AG04450 (cell line): Measurements from ENCODE around the gene ADAMTSL4. TPM values are rescaled to one million over a fixed set of nuclear protein-coding genes. Genes with fewer than 3 reads are reported as not detected.

Experiments
- CTCF ChIA-PET: fragments of 300-600, 350-600 bp; formaldehyde crosslinking; extraction: SDS; loops from one replicate; lab custom pipeline; 2022; ENCODE audit warnings: antibody characterized with exemption, inconsistent platforms; lab: Charles Lee
- POLR2A ChIA-PET: fragments of 350-600 bp; formaldehyde crosslinking; extraction: SDS; loops from one replicate; lab custom pipeline; 2021; ENCODE audit warnings: antibody characterized with exemption, inconsistent platforms; lab: Yijun Ruan, JAX
- DNase-seq: peaks from one replicate; pipeline ENCODE4 v3.0.0-alpha.2; 2011; ENCODE audit warnings: low read depth, low spot score
- H3K27ac ChIP-seq: one replicate; pipeline ENCODE4 v1.5.1; 2012; ENCODE audit warnings: low read depth, low read length, control low read depth
- H3K27me3 ChIP-seq: one replicate; pipeline ENCODE4 v1.6.0; 2012; ENCODE audit warnings: low read length; ENCODE audit not compliant: control insufficient read depth, insufficient read depth
- H3K4me3 ChIP-seq: 2 replicates; pipeline ENCODE4 v1.5.1; 2011; ENCODE audit warnings: mild to moderate bottlenecking, low read depth, low read length, control low read depth
- H3K9me3 ChIP-seq: 2 replicates; pipeline ENCODE4 v1.5.1; 2012; ENCODE audit warnings: low read length; ENCODE audit not compliant: control insufficient read depth, insufficient read depth
- polyA plus RNA-seq: library from polyadenylated mRNA; depleted of rRNA; stranded (reverse); fragments of >200 nt; gene quantifications from 2 replicates; pipeline ENCODE4 v1.2.3, GENCODE V29; 2011; rRNA removed
- small RNA-seq: library from RNA; depleted of rRNA; stranded (forward); fragments of <200 nt; gene quantifications from one replicate; pipeline ENCODE3, GENCODE V24; 2012; ENCODE audit warnings: low read depth; ENCODE audit not compliant: insufficient read length
- TF ChIP-seq, protein P1 (sequence below): IDR thresholded peaks from 2 replicates; pipeline ENCODE4 v1.5.1; 2011; ENCODE audit warnings: low read depth, low read length, control low read depth, inconsistent platforms

ADAMTSL4 gene
- polyA plus RNA-seq, 1 experiment: 4.2 TPM

DNA sequence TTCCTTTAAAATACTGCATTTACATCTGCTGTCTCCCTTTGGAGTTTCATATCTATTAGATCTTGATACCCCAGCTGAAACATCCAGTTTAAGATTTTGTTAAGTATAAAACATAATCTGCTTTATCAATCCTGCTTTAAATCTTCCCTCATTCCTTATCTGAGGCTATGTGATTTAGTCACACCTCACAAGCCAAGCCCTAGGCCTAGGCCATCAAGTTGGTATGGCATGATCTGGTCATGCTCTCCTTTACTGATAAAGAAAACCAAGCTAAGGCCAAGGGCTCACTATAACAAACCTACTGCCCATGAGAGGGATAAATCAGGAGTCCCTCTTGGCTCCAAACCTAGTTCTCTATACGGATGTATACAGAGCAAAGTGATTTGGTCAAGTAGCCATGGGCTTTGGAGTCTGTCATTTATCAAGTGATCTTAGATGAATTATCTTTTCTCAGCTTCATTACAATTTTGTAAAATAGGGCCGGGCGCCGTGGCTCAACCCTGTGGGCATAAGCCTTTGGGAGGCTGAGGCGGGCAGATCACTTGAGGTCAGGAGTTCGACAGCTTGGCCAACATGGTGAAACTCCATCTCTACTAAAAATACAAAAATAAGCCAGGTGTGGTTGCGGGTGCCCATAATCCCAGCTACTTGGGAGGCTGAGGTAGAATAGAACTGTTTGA, 57.4 kb downstream of the ADAMTSL4 start:
- H3K27me3 ChIP-seq: no peaks in the 10 kb centered on the region
- H3K4me3 ChIP-seq: no peak overlapping the region
- no peak for DNase-seq
- H3K9me3 ChIP-seq: no peaks in the 10 kb centered on the region; the same call in 1 of the 2 replicates
- POLR2A ChIA-PET: interaction anchor here (0.5 kb wide), 1 partner anchor 341 kb away, joined by 3 read pairs; no protein-coding TSS in a partner anchor
- H3K27ac ChIP-seq: no peak overlapping the region
- TF ChIP-seq, protein P1, sequence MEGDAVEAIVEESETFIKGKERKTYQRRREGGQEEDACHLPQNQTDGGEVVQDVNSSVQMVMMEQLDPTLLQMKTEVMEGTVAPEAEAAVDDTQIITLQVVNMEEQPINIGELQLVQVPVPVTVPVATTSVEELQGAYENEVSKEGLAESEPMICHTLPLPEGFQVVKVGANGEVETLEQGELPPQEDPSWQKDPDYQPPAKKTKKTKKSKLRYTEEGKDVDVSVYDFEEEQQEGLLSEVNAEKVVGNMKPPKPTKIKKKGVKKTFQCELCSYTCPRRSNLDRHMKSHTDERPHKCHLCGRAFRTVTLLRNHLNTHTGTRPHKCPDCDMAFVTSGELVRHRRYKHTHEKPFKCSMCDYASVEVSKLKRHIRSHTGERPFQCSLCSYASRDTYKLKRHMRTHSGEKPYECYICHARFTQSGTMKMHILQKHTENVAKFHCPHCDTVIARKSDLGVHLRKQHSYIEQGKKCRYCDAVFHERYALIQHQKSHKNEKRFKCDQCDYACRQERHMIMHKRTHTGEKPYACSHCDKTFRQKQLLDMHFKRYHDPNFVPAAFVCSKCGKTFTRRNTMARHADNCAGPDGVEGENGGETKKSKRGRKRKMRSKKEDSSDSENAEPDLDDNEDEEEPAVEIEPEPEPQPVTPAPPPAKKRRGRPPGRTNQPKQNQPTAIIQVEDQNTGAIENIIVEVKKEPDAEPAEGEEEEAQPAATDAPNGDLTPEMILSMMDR: no peak
- CTCF ChIA-PET: interaction anchor here (0.5 to 1.0 kb wide), 4 partner anchors 14 to 82 kb away, joined by 3 to 4 read pairs (median 3); no protein-coding TSS in a partner anchor

DNA sequence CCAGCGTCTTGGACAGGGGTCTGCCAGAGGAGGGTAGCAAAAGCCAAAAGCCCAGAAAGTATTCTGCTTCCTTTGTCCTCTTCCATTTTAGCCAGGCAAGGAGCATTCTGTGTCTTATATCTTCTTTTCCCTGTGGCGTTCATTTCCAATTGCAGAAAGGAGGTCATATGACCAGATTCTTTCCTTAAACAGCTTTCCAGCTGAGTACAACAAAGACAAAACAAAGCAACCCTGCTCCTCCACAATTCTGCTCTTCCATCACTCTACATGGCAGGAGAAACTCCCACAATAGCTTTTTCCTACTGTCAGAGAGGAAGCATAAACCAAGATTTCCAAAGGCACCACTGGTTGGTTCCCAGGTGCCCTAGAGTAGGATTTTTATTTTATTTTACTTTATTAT, 60.5 kb downstream of the ADAMTSL4 start:
- TF ChIP-seq, protein P1: no peak
- H3K9me3 ChIP-seq: no peaks in the 10 kb centered on the region; the same call in 1 of the 2 replicates
- POLR2A ChIA-PET: interaction anchor here (0.6 to 0.7 kb wide), 2 partner anchors 20 to 31 kb away, joined by 3 read pairs; partner anchors contain the start of gene MCL1
- H3K4me3 ChIP-seq: no peak overlapping the region
- H3K27me3 ChIP-seq: no peaks in the 10 kb centered on the region
- DNase-seq: no peak
- CTCF ChIA-PET: interaction anchor here (0.7 to 2.6 kb wide), 4 partner anchors 10 to 77 kb away, joined by 3 to 15 read pairs (median 4); no protein-coding TSS in a partner anchor
- H3K27ac ChIP-seq: peak overlapping the region; percentile 66

Small RNA genes lying within 50 kb of the gene (small RNA-seq; reads per million reads assigned to genes)
- gene MIR4257 (not detected), gene RF00015 (not detected), gene RF00561 (not detected), gene RN7SL473P (not detected), gene RN7SL600P (not detected)

Other genes starting within 250 kb of the ADAMTSL4 start
- 33.8 and 35.9 TPM in 2 replicates for gene PRPF3, start 227.9 kb upstream of the ADAMTSL4 start, polyA plus RNA-seq
- 17.1 and 19.7 TPM in 2 replicates for gene RPRD2, start 185.3 kb upstream of the ADAMTSL4 start, polyA plus RNA-seq
- 14.5 and 14.6 TPM in 2 replicates for gene TARS2, start 62.0 kb upstream of the ADAMTSL4 start, polyA plus RNA-seq
- gene ECM1, start 41.3 kb upstream of the ADAMTSL4 start, polyA plus RNA-seq: 122 and 163 TPM in 2 replicates
- not detected in 2 replicates for gene FALEC, start 33.7 kb upstream of the ADAMTSL4 start, polyA plus RNA-seq
- gene MCL1, start 30.2 kb downstream of the ADAMTSL4 start, polyA plus RNA-seq: 107 and 138 TPM in 2 replicates
- 40.7 and 53.7 TPM in 2 replicates for gene ENSA, start 80.2 kb downstream of the ADAMTSL4 start, polyA plus RNA-seq
- 31.7 and 35.0 TPM in 2 replicates for gene GOLPH3L, start 147.7 kb downstream of the ADAMTSL4 start, polyA plus RNA-seq
- gene HORMAD1, start 171.5 kb downstream of the ADAMTSL4 start, polyA plus RNA-seq: not detected in 2 replicates
- gene CTSS, start 216.4 kb downstream of the ADAMTSL4 start, polyA plus RNA-seq: 5.4 and 7.1 TPM in 2 replicates